Left hindlimb (tissue), 1 donor: Measurements from ENCODE around the gene NRN1.
"Not testable (repeated sequence)": the region's sequence is repeated elsewhere in the genome, so short reads cannot be mapped to it uniquely, and the experiment has no call there.

Experiments
- DNase-seq: peaks from one replicate; pipeline ENCODE4 v3.0.0-alpha.2; 2018

NRN1 gene

DNA sequence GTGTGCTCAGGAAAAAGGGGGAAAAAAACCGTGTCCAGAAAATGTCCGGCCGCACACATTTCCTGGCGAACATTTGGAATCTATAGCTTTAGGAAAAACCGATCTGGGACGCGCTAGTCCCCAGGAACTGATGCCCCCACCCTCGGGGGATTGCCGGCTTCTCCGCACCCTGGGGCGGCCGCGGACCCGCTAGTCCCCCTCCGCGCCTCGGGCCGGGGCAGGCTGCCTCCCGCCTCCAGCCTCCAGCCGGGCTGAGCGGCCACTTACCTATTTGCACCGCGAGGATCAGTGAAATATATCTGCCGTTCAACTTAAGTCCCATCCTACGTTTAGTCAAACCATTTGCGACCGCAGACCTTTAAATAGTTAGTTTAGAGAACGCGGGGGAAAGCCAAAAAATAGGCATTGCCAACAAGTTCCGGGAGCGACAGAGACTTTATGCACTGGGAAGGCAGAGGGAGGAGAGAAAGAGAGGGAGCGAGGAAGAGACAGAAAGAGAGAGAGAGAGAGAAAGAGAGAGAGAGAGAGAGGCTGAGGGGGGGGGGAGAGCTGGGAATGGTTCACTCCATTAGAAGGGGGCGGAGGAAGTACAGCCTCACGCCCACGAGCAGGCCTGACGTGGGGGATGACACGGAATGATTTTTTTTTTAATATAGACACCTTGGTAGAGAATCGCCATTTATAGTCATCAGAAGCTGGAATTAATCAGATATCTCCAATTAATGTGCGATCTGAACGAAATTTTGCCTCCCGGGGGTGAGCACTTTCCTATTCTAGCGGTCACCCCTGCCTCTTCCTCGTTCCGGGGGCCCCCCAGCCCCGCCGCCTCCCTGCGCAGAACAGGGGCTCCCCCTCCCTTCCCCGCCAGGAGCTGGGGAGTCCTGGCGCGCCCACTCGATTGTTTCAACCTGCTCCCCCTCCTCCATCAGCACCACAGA lies at the start of gene NRN1:
Gene NRN1, minus strand, starts transcription at position 498 of the 938 bp plus-strand sequence. Its CDS starts 176 bp downstream, at position 322.
- DNase-seq: no peak

- peak; percentile 31 for DNase-seq
Measured at GRCh38 chr6:6052216-6052615, 45.5 kb upstream of the NRN1 start.

DNA sequence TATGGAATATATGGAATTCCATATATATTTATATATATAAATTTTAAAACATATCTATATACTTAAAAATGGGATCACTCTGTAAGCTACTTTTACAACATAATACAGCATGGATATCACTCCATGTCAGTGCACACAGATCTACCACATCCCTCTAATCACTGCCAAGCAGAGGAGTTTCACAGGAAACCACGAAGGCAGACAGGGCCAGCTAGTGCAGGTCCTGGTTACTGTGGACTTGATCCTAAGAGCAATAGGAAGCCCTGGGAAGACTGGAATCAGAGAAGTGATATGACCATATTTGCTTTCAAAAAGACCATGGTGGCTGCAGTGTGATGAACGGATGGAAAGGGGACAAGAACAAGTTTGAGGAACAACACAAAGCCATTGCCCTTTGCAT lies 40.0 kb upstream of the NRN1 start:
- DNase-seq: no peak

- DNase-seq: no peak
Measured at GRCh38 chr6:6039946-6040509, 33.3 kb upstream of the NRN1 start.

GRCh38 chr6:6037179-6037578 lies 30.5 kb upstream of the NRN1 start:
- no peak for DNase-seq

- no peak for DNase-seq
Measured at GRCh38 chr6:6033858-6034257, 27.1 kb upstream of the NRN1 start.

DNA sequence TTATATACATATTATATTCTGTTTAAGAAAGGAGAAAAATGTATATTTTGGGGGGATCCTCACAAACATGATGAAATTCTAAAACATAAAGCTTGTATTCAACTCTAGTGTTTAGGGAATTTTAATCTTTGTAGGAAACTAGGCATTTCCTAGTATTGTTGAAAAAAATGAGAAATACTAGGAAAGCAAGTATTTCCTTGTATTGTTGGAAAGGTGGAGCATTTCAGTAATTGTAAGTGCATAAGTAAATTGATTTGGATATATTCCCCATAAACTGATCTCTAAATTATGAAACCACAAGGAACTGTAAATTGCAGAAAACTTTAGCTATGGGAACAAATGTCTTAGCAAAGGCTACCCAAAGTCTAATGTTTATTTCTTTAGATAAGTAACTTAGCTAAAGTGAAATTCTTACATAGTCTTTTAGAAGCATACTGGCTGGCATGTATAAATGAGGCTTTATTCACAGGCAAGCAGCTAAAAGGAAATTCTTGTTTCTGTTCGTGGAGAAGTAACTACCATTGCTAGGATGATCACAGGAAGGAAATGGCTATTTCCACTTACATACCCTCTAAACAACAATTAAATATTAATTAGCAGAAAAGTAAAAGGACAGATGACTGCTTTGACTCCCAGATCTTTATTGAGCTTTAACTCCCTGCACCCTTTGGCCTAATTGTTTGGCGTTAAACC lies 19.9 kb upstream of the NRN1 start:
- DNase-seq: no peak

DNA sequence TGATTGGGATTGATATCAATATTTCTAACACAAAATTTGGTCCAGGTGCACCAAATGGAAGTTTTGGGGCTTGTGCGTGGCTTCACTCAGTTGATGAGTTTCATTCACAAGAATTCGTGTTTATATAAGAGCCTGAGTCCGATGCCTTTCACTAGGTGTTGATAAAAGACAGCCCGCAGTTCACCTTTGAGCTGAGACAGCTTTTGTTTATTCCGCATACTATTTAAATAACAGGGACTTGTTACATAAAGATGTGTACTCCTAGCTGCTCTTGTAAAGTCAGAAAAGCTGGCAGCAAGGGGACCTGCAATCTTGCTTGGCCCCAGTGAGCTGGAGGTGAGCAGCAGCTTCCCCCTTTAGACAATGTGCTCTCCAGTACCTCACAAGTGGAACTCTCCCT lies 19.0 kb upstream of the NRN1 start:
- DNase-seq: no peak

DNA sequence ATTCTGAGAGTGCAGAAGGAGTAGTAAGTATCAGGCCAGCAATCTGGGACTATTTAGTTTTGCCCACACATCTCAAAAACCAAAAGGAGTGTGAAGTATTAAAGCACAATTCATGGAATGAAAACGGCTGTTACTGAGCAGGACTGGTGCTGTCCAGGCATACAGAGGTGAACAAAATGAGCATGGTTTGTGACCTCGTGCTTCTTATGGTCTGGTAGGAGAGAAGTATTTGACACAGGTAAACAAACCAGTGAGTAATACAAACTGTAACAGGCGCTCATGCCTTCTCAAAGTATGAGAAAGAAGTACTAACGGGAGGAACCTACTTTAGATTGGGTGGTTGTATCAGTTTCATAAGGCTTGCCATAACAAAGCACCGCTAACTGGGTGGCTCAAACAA lies 17.5 kb upstream of the NRN1 start:
- no peak for DNase-seq

- not testable (repeated sequence) for DNase-seq
Measured at GRCh38 chr6:6022841-6023240, 16.1 kb upstream of the NRN1 start.

DNA sequence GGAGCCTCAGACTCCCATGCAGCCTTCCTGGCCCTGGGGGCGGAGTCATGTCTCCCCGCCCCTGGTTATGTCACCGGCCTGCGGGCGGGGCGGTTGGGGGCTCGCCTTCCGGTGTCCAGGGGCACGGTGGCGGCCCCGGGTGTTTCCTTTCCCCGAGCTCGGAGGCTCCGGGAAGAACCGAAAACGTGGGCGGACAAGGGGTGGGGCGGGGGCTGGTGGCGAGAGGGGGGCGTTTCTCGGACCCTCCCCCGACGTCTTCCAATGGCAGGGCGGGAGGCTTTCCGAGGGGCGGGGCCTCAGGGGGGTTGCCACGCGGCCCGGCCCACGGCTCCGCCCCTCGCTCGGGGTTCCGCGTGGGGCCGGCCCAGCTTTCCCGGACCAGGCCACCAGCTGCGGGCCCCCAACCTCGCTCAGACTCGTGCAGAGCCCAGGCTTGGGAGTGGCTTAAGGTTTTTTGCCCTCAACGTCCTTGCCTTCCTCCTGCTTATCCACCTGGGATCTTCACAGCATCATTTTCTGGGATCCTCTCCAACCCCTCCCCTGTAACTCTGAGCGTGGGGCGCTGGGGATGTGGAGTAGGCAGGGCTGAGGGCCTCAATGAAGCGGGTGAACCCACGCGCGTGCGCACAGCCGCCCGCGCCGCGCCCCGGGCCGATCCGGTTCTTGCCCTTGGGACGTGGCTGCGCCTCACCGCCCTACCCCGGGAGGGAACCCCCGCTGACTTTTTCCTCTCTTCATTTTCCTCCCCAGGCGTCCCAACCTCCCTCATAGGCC lies 2.1 kb upstream of the NRN1 start:
- DNase-seq: peak; percentile 92

GRCh38 chr6:6008089-6008647 lies 1.4 kb upstream of the NRN1 start:
- no peak for DNase-seq

- DNase-seq: peak; percentile 77
Measured at GRCh38 chr6:6007366-6008088, 802 bp upstream of the NRN1 start.

DNA sequence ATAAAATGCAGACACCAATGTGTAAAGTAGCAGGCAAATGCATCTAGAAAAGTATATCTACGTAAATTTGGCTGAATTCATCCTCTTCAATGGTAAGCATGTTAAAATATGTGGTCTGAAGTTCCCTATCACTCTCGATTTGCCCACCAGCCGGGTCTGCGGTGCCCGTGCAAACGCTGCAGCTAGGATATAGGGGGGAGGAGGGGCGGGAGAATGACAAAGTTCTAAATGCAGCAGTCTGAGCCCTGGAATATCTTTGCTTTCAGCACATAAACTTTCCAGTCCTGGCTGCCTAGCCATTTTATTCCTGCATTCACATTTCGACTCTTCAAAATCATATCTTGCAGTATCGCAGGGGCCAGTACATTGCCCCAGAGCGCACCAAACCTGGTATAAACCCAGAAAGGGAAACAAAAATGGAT lies 708 bp downstream of the NRN1 start:
- no peak for DNase-seq

DNA sequence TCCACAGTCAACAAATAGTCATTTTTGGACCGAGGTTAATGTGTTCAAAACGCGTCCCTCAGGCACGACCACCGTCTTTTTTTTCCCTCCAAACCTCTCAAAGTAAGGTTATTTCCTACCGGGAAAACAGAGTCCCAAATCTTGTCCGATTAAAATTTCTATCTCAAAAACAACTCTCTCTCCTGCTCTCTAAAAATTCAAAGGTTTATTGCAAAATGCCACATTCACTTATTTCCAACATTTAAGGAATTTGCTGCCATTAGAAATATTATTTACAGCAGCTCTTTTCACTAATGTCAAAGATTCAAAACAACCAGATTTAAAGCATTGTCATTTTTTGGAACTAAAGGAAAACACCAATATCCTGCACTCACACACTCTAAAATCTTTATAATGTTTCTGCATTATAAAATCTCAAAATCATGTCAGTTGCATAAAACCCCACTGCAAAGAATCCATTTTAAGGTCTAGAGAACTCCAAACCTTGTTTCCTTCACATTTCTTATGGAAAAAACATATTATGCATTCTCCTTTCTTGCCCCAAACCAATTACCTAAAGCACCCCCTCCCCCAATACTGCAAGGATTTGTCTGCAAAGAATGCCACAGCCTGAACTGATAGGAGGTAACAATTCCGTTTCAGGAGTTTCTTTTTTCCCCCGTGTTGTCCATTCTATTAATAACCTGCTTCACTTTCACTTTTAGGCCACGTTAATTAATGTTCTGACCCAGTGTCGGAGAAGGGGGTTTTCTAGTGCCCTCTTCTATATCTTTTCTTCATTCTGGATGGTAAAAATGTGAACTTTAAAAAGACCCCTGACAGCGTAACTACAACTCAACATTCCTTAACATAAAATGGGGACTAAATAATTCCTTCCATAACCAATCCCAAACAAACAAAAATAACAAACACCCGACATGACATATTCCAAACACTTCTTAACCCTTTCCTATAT lies 1.4 kb downstream of the NRN1 start:
- DNase-seq: no peak

GRCh38 chr6:6004390-6004995 lies 2.2 kb downstream of the NRN1 start:
- DNase-seq: no peak

GRCh38 chr6:6003621-6004366 lies 2.9 kb downstream of the NRN1 start:
- DNase-seq: no peak

DNA sequence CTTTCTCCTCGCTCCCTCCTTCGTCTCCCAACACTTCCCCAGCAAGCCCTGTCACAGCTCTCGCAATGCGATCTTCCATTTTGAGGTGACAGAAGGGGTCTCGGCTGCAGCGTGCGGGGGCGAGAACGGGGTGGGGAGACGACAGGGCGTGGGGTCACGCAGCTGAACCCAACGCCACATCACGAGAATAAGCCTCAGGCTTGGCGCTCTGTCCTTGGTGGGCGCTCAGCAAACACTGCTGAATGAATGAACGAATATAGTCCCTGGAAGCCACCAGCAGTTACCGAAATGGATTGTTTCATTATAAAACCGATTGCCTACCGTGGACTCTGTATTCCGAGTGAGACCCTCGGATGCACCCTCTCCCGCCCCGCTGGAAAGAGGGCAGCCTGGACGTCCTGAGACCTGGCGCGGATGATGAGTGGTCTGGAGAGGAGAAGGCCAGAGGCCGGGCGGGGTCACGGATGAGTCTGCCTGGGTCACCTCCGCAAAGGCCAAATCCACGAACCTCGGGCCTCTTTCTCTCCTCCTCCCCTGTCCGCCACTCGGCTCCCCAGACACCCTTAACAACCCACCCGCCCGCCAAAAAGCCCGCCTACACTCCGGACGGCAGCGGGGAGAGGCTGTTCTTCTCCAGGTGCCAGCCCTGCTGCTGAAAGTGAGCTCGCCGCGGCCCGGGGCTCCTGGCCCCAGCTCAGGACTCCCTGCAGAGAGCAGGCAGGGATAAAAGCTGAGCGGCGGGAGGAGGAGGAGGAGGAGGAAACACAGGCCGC lies 3.7 kb downstream of the NRN1 start:
- no peak for DNase-seq
